ENCODE measurements around the gene DEPDC4. TPM values are rescaled to one million over a fixed set of nuclear protein-coding genes. Genes with fewer than 3 reads are reported as not detected.

Gene DEPDC4
- total and polyA plus RNA-seq, 2 donors (not counting 1 experiment from before 2014, with no cell fraction given) = 1.2 to 1.9 TPM

DNA sequence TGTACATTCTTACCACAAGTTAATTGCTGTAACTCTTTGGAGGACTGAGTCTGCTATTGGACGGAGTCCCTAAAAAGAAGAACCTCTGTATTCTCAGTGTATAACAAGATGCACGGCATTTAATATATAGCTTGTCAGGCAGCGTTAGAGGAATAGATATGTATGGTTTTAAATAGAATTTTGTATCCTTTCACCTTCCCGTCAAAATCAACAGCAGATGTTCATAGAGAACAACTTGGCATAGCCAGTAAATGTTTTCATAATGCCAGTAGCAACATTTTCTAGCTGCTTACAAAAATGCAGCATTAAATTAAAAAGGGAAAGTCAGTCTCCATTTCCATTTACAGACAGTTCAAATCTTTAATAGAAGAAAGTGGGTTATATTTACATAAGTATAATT lies 6.9 kb upstream of the DEPDC4 start:
- no peak overlapping the region for H3K4me2 ChIP-seq (ENCODE audit: extremely low read depth, insufficient read depth, low read length)
- no peak overlapping the region for H3K9ac ChIP-seq (ENCODE audit: insufficient read depth, low read length)
- no peak overlapping the region for H2AFZ ChIP-seq (ENCODE audit: low read length)
- TF ChIP-seq, protein P1, sequence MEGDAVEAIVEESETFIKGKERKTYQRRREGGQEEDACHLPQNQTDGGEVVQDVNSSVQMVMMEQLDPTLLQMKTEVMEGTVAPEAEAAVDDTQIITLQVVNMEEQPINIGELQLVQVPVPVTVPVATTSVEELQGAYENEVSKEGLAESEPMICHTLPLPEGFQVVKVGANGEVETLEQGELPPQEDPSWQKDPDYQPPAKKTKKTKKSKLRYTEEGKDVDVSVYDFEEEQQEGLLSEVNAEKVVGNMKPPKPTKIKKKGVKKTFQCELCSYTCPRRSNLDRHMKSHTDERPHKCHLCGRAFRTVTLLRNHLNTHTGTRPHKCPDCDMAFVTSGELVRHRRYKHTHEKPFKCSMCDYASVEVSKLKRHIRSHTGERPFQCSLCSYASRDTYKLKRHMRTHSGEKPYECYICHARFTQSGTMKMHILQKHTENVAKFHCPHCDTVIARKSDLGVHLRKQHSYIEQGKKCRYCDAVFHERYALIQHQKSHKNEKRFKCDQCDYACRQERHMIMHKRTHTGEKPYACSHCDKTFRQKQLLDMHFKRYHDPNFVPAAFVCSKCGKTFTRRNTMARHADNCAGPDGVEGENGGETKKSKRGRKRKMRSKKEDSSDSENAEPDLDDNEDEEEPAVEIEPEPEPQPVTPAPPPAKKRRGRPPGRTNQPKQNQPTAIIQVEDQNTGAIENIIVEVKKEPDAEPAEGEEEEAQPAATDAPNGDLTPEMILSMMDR (conservative IDR thresholded peaks at IDR 0.05 in 1 of 2, IDR thresholded peaks at IDR 0.05 in 1 of 2; ENCODE audit: low read depth in 1 of 2, low read length in 2 of 2) = no peak
- TF ChIP-seq EZH2 (IDR thresholded peaks at IDR 0.05; ENCODE audit: low read length, missing control alignments) = no peak
- no peaks in the 10 kb centered on the region for H4K20me1 ChIP-seq (ENCODE audit: control insufficient read depth, extremely low read depth, insufficient read depth, low read length)
- H3K79me2 ChIP-seq (ENCODE audit: control insufficient read depth, insufficient read depth, low read length) = peaks cover 76% of the 10 kb centered on the region
- no peak for DNase-seq (ENCODE audit: low read depth in 2 of 2)
- H3K27me3 ChIP-seq (ENCODE audit: control insufficient read depth, insufficient read depth, low read length) = no peaks in the 10 kb centered on the region
- no peaks in the 10 kb centered on the region for H3K36me3 ChIP-seq (ENCODE audit: control insufficient read depth, insufficient read depth, low read length)
- no peaks in the 10 kb centered on the region for H3K9me3 ChIP-seq (ENCODE audit: control insufficient read depth, insufficient read depth, low read depth, low read length)
- peaks cover 4% of the 10 kb centered on the region for H3K4me1 ChIP-seq (ENCODE audit: control insufficient read depth, extremely low read depth, insufficient read depth, low read length)
- H3K4me3 ChIP-seq (replicated peaks in 1 of 4; ENCODE audit: control extremely low read depth in 1 of 4, insufficient read depth in 1 of 4, low read depth in 3 of 4, low read length in 4 of 4) = no peak overlapping the region
- no peak overlapping the region for H3K27ac ChIP-seq (ENCODE audit: insufficient read depth, low read length)

DNA sequence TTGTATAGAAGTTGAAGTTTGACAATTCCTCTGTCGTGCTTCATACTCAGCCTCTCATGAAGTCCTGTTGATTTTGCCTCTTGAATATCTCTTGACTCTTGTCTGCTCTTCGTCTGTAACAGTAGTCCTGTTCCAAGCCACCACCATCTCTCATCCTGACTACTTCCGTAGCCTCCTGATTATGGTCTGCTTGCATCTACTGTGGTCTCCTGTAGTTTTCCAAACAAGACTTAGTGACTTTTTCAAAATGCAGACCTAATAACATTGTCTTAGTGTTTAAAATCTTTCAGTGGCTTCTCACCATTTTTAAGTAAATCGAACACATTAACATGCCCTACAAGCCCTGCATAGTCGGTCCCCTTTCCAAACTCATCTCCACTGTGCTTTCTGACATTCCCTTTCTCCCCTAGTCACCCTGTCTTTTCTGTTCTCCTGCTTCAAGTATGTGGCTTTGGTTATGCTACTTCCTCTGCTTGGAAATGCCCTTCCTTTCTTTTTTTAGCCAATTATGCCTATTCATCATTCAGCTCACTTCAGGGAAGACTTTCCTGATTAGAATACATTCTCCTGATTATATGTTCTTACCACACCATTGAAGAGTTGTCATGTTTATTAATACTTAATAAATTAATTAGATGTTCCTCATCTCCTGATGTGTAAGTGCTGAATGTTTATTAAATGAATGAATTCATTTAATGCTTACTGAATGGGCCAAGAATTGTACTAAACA lies 2.1 kb upstream of the DEPDC4 start:
- H3K27ac ChIP-seq (ENCODE audit: insufficient read depth, low read length) = peak overlapping the region; percentile 94

DNA sequence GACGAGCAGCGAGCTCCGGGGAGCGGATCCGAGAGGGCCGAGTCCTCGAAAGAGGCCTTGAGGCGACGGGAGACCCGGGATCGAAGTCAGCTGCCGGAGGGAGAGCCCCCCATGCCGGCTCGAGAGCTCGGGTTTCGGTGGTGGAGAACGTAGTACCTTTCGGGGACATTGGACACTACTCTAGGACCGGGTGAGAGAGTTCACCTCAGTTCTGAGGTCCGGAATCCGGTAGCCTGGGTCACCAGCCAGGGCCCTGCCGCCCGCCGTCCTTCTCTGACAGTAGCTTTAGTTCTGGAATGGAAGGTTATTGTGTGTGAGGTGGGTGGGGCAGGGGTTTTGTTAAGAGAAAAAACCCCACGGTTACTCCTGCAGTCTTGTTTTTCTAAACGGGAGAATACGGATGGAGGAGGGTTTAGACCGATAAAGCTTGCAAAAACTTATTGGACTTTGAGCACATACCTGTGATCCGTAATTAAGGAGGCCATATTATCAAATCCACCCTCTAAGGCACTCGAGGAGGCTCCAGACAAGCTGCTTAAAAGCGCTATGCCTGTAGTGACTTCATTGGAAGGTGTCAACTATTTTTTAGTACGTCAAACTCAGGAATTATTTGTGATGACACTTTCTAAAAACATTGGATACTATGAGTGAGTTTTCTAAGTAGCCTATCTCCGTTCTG lies 863 bp upstream of the DEPDC4 start:
- peak; percentile 37 to 58 for DNase-seq (ENCODE audit: low read depth in 2 of 2)
- Histone ChIP-seq H3K4me2 (ENCODE audit: extremely low read depth, insufficient read depth, low read length) (peak overlapping the region; percentile 99), H3K27ac (ENCODE audit: insufficient read depth, low read length) (peak overlapping the region; percentile 94), H4K20me1 (ENCODE audit: control insufficient read depth, extremely low read depth, insufficient read depth, low read length) (no peaks in the 10 kb centered on the region), H3K36me3 (ENCODE audit: control insufficient read depth, insufficient read depth, low read length) (no peaks in the 10 kb centered on the region), H3K4me1 (ENCODE audit: control insufficient read depth, extremely low read depth, insufficient read depth, low read length) (peaks cover 4% of the 10 kb centered on the region), H3K79me2 (ENCODE audit: control insufficient read depth, insufficient read depth, low read length) (peaks cover 46% of the 10 kb centered on the region), H3K27me3 (ENCODE audit: control insufficient read depth, insufficient read depth, low read length) (no peaks in the 10 kb centered on the region), H3K9me3 (ENCODE audit: control insufficient read depth, insufficient read depth, low read depth, low read length) (no peaks in the 10 kb centered on the region), H3K9ac (ENCODE audit: insufficient read depth, low read length) (peak overlapping the region; percentile 97), H2AFZ (ENCODE audit: low read length) (peak overlapping the region; percentile 43), H3K4me3 (replicated peaks in 1 of 4; ENCODE audit: control extremely low read depth in 1 of 4, insufficient read depth in 1 of 4, low read depth in 3 of 4, low read length in 4 of 4) (peak overlapping the region; percentile 80 to 97 (median 87))
- TF ChIP-seq EZH2 (IDR thresholded peaks at IDR 0.05; ENCODE audit: low read length, missing control alignments) = no peak
- TF ChIP-seq, protein P1 (conservative IDR thresholded peaks at IDR 0.05 in 1 of 2, IDR thresholded peaks at IDR 0.05 in 1 of 2; ENCODE audit: low read depth in 1 of 2, low read length in 2 of 2) = no peak

More for the DNA sequence above, 2.1 kb upstream of the DEPDC4 start:
- peaks cover 57% of the 10 kb centered on the region for H3K79me2 ChIP-seq (ENCODE audit: control insufficient read depth, insufficient read depth, low read length)
- H3K4me2 ChIP-seq (ENCODE audit: extremely low read depth, insufficient read depth, low read length) = peak overlapping the region; percentile 99
- H3K27me3 ChIP-seq (ENCODE audit: control insufficient read depth, insufficient read depth, low read length) = no peaks in the 10 kb centered on the region
- no peak overlapping the region for H2AFZ ChIP-seq (ENCODE audit: low read length)
- H4K20me1 ChIP-seq (ENCODE audit: control insufficient read depth, extremely low read depth, insufficient read depth, low read length) = no peaks in the 10 kb centered on the region
- H3K9me3 ChIP-seq (ENCODE audit: control insufficient read depth, insufficient read depth, low read depth, low read length) = no peaks in the 10 kb centered on the region
- peak overlapping the region; percentile 80 to 97 (median 87) for H3K4me3 ChIP-seq (replicated peaks in 1 of 4; ENCODE audit: control extremely low read depth in 1 of 4, insufficient read depth in 1 of 4, low read depth in 3 of 4, low read length in 4 of 4)
- no peak for TF ChIP-seq EZH2 (IDR thresholded peaks at IDR 0.05; ENCODE audit: low read length, missing control alignments)
- TF ChIP-seq, protein P1 (conservative IDR thresholded peaks at IDR 0.05 in 1 of 2, IDR thresholded peaks at IDR 0.05 in 1 of 2; ENCODE audit: low read depth in 1 of 2, low read length in 2 of 2) = no peak
- peak overlapping the region; percentile 13 for H3K9ac ChIP-seq (ENCODE audit: insufficient read depth, low read length)
- DNase-seq (ENCODE audit: low read depth in 2 of 2) = peak; percentile 9 to 50
- H3K36me3 ChIP-seq (ENCODE audit: control insufficient read depth, insufficient read depth, low read length) = no peaks in the 10 kb centered on the region
- H3K4me1 ChIP-seq (ENCODE audit: control insufficient read depth, extremely low read depth, insufficient read depth, low read length) = peaks cover 4% of the 10 kb centered on the region

All from fibroblast of lung (primary cell).